Neural crest cell (in vitro differentiated cells): ENCODE measurements around the gene TMCO2. TPM values are rescaled to one million over a fixed set of nuclear protein-coding genes. Genes with fewer than 3 reads are reported as not detected.

Experiments used
- DNase-seq: peaks from one replicate; pipeline ENCODE4 v3.0.0; 2021; ENCODE audit warnings: low read depth, mixed read lengths, low spot score
- H3K27ac Mint-ChIP-seq: one replicate; pipeline ENCODE4 v1.8.0; 2021; ENCODE audit warnings: mild to moderate bottlenecking, mixed read lengths; ENCODE audit not compliant: unreplicated experiment
- H3K27me3 Mint-ChIP-seq: 2 replicates; pipeline ENCODE4 v1.8.0; 2021; ENCODE audit warnings: low read depth, mild to moderate bottlenecking, mixed read lengths
- H3K36me3 Mint-ChIP-seq: 2 replicates; pipeline ENCODE4 v1.8.0; 2021; ENCODE audit warnings: low read depth, mild to moderate bottlenecking, mixed read lengths
- H3K4me1 Mint-ChIP-seq: 2 replicates; pipeline ENCODE4 v1.8.0; 2021; ENCODE audit warnings: mixed read lengths
- H3K4me3 Mint-ChIP-seq: one replicate; pipeline ENCODE4 v1.8.0; 2021; ENCODE audit warnings: mild to moderate bottlenecking, mixed read lengths
- H3K9me3 Mint-ChIP-seq: 2 replicates; pipeline ENCODE4 v1.8.0; 2021; ENCODE audit warnings: mixed read lengths
- total RNA-seq: library from RNA; stranded (reverse); gene quantifications from 2 replicates; pipeline ENCODE4 v1.2.1, GENCODE V29; 2021
- TF ChIP-seq, protein P1 (sequence below): fragments of 200-600 bp; sonication (generic); conservative IDR thresholded peaks from 2 replicates; pipeline ENCODE4 v1.5.0; 2021; ENCODE audit warnings: antibody characterized with exemption, mild to moderate bottlenecking

The TMCO2 gene
- total RNA-seq, 1 donor from 2014 or later: not detected

GRCh38 chr1:40240390-40240789 is 7.3 kb upstream of the TMCO2 start:
- Mint-ChIP-seq H3K27me3 (no peaks in the 10 kb centered on the region), H3K4me1 (no peaks in the 10 kb centered on the region), H3K27ac (no peak overlapping the region), H3K36me3 (no peaks in the 10 kb centered on the region), H3K4me3 (no peak overlapping the region), H3K9me3 (no peaks in the 10 kb centered on the region)
- no peak for DNase-seq
- TF ChIP-seq, protein P1, sequence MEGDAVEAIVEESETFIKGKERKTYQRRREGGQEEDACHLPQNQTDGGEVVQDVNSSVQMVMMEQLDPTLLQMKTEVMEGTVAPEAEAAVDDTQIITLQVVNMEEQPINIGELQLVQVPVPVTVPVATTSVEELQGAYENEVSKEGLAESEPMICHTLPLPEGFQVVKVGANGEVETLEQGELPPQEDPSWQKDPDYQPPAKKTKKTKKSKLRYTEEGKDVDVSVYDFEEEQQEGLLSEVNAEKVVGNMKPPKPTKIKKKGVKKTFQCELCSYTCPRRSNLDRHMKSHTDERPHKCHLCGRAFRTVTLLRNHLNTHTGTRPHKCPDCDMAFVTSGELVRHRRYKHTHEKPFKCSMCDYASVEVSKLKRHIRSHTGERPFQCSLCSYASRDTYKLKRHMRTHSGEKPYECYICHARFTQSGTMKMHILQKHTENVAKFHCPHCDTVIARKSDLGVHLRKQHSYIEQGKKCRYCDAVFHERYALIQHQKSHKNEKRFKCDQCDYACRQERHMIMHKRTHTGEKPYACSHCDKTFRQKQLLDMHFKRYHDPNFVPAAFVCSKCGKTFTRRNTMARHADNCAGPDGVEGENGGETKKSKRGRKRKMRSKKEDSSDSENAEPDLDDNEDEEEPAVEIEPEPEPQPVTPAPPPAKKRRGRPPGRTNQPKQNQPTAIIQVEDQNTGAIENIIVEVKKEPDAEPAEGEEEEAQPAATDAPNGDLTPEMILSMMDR: no peak

- Mint-ChIP-seq H3K4me1 (no peaks in the 10 kb centered on the region), H3K9me3 (no peaks in the 10 kb centered on the region), H3K4me3 (no peak overlapping the region), H3K36me3 (no peaks in the 10 kb centered on the region), H3K27me3 (no peaks in the 10 kb centered on the region), H3K27ac (no peak overlapping the region)
- TF ChIP-seq, protein P1: no peak
- no peak for DNase-seq
Measured at GRCh38 chr1:40241362-40241761, 6.4 kb upstream of the TMCO2 start.

GRCh38 chr1:40243351-40243750 is 4.4 kb upstream of the TMCO2 start:
- Mint-ChIP-seq H3K27ac (no peak overlapping the region), H3K27me3 (no peaks in the 10 kb centered on the region), H3K4me3 (no peak overlapping the region), H3K36me3 (no peaks in the 10 kb centered on the region), H3K4me1 (no peaks in the 10 kb centered on the region), H3K9me3 (no peaks in the 10 kb centered on the region)
- no peak for DNase-seq
- TF ChIP-seq, protein P1: no peak

GRCh38 chr1:40244138-40244744 is 3.5 kb upstream of the TMCO2 start:
- Mint-ChIP-seq H3K4me3 (no peak overlapping the region), H3K4me1 (no peaks in the 10 kb centered on the region), H3K27ac (no peak overlapping the region), H3K27me3 (no peaks in the 10 kb centered on the region), H3K9me3 (no peaks in the 10 kb centered on the region), H3K36me3 (no peaks in the 10 kb centered on the region)
- no peak for DNase-seq
- TF ChIP-seq, protein P1: no peak

DNA sequence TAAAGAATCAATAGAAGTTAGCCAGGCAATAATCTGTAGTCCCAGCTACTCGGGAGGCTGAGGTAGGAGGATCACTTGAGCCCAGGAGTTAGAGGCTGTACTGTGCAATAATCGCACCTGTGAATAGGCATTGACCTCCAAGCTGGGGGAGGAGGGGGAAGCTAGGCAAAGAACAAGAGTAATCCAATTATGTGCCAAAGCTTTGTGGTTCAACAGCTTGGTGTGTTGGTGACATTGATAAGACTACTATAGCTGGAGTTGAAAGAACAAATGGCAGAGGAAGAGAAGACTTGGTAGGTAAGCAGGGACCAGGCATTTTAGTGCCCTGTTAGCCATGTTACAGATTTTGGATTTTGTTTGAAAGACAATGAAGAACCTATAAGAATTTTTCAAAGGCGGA is 2.1 kb upstream of the TMCO2 start:
- Mint-ChIP-seq H3K4me1 (no peaks in the 10 kb centered on the region), H3K27ac (no peak overlapping the region), H3K4me3 (peak overlapping the region; percentile 47), H3K27me3 (no peaks in the 10 kb centered on the region), H3K36me3 (no peaks in the 10 kb centered on the region), H3K9me3 (no peaks in the 10 kb centered on the region)
- TF ChIP-seq, protein P1: no peak
- no peak for DNase-seq
